ENCODE results near the gene NPR1. TPM values are rescaled to one million over a fixed set of nuclear protein-coding genes. Genes with fewer than 3 reads are reported as not detected.

Gene NPR1
- total and polyA plus RNA-seq, 2 of the 13 experiments (the other 11 are each of a cell fraction or from before 2014, with no cell fraction given) = not detected

- TF ChIP-seq ZNF234 (CRISPR knock-in tag; conservative IDR thresholded peaks at IDR 0.05) = no peak
- TF ChIP-seq NFAT5 (CRISPR knock-in tag; IDR thresholded peaks at IDR 0.05) = no peak
- no peak for TF ChIP-seq ETS1 (CRISPR knock-in tag; IDR thresholded peaks at IDR 0.05)
- no peak for TF ChIP-seq PLRG1 (conservative IDR thresholded peaks at IDR 0.05)
- TF ChIP-seq CEBPB (IDR thresholded peaks at IDR 0.05; ENCODE audit: borderline replicate concordance, low read depth, low read length) = no peak
- no peak for TF ChIP-seq HOXA7 (CRISPR knock-in tag; IDR thresholded peaks at IDR 0.05)
- no peak for TF ChIP-seq ZNF256 (CRISPR knock-in tag; conservative IDR thresholded peaks at IDR 0.05)
- TF ChIP-seq IRF9 (CRISPR knock-in tag; IDR thresholded peaks at IDR 0.05; ENCODE audit: borderline replicate concordance) = no peak
- TF ChIP-seq ZNF800 (CRISPR knock-in tag; IDR thresholded peaks at IDR 0.05) = no peak
- no peak for TF ChIP-seq TP53 (CRISPR knock-in tag; conservative IDR thresholded peaks at IDR 0.05)
- TF ChIP-seq PRDM15 (CRISPR knock-in tag; IDR thresholded peaks at IDR 0.05) = no peak; the same call in 1 of the 2 replicates
- TF ChIP-seq CREB3 (CRISPR knock-in tag; IDR thresholded peaks at IDR 0.05) = no peak
- TF ChIP-seq SMC3 (IDR thresholded peaks at IDR 0.05; ENCODE audit: low read length) = no peak
- TF ChIP-seq NFYC (CRISPR knock-in tag; IDR thresholded peaks at IDR 0.05) = peak; percentile 97
- TF ChIP-seq NFIC (IDR thresholded peaks at IDR 0.05; ENCODE audit: low read length) = peak; percentile 71; the same call in 1 of the 2 replicates
These were observed 7.4 kb upstream of the NPR1 start, which contains the start of gene ILF2 (continued) for GRCh38 chr1:153670859-153671627.

Data from HepG2 (cell line).